NCI-H128 (cell line): ENCODE measurements around the gene LILRB2.
"Not testable (repeated sequence)": the region's sequence is repeated elsewhere in the genome, so short reads cannot be mapped to it uniquely, and the experiment has no call there.

ENCODE experiments used
- DNase-seq: peaks from one replicate; lab custom pipeline; 2025; ENCODE audit not compliant: unreplicated experiment; lab: John Stamatoyannopoulos, UW

LILRB2 gene

DNA sequence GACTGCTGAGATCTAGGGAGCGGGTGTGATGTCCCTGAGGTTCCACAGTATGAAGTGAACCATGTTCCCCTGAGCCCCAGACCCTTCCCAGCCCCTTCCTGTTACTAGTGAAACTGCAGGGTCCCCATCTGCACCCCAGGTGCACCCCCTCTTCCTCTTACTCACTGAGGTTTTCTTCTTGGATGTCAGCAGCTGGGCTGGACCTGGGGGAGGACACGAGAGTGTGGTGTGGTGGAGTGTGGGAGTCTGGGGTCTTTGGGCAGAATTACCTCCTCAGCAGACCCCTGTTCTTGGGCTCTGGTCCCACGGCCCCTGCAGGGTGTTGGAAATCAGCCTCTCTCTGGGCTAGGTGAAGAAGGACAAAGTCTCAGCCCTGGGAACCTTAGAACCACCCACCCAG lies 35.0 kb downstream of the LILRB2 start:
- no peak for DNase-seq

DNA sequence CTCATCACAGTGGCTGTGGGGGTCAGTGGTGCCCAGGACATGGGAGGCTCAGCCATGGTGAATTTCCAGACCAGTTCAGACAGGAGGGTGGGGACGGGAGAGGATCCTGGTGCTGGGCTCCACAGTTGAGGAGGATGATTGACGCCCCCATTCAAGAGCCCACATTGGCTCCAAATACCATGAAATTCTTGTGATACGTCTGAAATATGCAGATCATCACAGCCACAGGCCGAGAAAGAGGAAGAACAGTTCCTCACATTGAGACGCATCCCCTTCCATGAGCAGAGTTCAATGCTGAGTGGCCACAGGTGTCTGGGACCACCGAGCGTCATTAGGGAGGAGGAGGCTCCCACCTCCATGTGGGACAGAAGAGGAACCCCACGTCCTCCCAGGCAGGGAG lies 37.1 kb downstream of the LILRB2 start:
- DNase-seq = not testable (repeated sequence)

DNA sequence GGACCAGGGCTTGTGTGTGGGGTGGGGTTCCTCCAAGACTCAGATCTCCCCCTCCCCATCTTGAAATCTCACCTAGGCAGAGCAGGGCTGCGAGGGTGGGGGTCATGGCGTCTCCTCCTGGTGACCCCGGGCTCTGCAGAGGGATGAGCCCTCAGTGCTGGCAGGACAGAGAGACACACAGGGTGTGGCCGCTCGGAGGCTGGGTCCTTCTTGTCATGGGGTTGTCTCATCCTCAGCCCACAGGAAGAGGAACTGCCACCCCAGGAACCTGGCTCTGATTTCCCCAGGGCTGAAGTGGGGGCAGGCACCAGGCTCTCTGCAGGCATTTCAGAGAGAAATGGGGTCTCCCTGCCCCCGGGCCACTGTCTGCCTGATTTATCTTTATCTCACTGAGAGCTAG lies 38.3 kb downstream of the LILRB2 start, which contains the start of gene LILRA6:
Gene LILRA6 (minus strand): TSS at position 145 of the 400 bp plus-strand sequence.
- not testable (repeated sequence) for DNase-seq

DNA sequence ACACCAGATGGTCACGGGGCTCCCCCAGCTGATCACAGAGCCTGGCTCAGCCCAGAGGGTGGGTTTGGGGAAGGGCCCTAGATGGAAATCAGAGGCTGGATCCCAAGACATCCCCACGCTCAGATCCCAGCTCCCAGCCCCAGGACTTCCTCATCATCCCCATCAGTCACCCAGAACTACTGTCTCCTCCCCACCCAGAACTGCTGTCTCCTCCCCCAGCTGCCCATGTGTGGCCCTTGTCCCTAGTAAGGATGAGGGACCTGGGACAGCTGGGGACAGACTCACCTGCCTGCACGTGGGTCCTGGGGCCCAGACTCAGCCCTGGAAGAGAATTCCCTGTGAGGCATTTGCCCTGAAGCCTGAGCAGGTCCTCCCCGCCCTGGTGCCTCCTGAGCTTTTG lies 38.7 kb downstream of the LILRB2 start:
- DNase-seq = not testable (repeated sequence)

DNA sequence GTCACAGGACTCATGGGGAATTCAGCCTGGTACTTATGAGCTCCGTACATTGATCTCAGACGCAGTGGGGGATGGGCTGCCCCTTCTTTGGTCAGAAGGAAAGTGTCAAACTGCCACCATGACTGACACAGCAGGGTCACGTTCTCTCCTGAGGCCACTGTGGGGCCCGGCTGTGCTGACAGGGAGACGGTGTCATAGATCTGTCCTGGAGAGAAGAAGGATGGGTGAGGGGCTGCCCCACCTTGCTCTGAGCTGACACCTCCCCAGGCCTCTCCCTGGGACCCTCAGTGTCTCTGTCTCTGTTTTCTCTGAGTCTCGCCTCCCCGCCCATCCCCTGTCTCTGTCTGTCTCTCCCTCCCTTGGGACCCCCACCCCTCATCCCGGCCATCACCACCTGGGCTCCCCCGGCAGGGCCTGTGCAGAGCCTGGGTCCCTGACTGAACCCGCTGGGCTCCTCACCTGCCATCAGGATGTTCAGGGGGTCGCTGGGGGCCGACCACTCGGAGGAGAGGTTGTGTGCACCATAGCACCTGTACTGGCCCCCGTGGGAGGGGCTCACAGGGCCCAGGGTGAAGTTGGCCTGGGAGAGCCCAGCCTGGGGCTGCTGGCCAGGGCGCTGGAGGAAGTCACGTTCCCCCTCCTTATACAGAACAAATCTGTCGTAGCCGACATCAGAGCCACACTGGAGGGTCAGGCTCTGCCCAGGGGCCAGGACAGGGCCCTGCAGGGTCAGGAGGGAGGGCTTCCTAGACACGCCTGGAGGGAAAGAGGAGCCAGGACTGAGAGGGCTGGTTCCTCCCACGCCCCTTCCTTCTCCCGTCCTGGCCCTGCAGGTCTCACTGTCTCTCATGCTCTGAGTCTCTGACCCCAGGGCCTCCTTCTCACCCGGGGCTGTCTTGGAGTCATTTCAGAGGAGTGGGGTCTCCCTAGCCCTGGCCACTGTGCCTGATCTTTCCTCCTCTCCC lies 40.3 kb downstream of the LILRB2 start:
- DNase-seq = not testable (repeated sequence)

DNA sequence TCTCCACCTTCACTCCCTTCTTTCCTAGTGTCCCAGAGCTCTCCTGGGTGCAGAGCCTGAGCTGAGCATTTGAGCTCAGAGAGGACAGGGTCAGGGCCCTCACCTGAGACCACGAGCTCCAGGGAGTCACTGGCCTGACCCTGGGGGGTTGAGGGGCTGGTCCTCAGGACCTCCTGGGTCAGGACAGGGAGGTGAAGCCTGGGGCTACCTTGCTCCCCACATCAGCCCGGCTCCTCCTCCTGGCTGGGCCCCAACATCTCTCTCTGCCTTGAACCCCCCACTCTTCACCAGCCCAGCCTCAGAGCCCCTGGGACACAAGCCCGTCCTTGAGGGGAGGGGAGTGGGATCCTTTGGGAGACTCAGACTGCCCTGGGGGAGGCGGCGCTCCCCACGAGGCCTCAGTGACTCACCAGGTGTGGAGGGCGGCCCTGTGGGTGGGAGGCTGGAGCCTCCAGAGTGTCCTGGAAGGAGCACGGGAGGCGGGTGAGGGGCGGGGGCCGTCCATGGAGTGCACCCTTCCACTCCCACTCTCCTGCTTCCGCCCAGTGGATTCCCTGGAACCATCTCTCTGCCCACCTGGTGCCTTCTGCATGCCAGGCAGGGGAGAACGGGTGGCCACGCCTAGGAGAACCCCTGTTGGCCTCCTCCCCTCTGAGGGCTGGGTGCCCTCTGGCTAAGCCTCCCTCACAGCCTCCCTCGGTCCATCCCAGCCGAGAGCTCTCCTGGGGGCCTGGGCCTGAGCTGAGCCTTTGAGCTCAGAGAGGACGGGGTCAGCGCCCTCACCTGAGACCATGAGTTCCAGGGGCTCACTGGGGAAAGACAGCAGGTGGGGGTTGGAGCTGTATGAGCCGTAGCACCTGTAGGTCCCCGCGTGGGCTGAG lies 41.2 kb downstream of the LILRB2 start:
- not testable (repeated sequence) for DNase-seq

DNA sequence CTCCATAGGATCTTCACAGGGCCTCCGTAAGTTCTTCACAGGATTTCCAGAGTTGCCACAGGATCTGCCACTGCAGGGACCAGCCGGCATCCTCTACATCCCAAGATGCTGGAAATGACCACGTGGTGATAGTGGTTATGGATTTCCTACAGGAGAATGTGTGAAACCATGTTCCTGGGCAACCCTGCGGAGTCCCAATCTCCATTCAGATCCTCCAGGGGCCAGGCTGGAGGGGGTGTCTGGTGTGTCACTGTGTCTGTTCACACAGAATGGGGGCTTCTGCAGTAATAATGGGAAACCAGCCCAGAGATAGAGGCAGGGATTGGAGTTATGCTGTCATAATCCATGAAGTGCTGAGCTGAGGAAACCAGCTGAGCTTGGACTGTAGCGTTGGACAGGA lies 47.0 kb downstream of the LILRB2 start:
- no peak for DNase-seq

DNA sequence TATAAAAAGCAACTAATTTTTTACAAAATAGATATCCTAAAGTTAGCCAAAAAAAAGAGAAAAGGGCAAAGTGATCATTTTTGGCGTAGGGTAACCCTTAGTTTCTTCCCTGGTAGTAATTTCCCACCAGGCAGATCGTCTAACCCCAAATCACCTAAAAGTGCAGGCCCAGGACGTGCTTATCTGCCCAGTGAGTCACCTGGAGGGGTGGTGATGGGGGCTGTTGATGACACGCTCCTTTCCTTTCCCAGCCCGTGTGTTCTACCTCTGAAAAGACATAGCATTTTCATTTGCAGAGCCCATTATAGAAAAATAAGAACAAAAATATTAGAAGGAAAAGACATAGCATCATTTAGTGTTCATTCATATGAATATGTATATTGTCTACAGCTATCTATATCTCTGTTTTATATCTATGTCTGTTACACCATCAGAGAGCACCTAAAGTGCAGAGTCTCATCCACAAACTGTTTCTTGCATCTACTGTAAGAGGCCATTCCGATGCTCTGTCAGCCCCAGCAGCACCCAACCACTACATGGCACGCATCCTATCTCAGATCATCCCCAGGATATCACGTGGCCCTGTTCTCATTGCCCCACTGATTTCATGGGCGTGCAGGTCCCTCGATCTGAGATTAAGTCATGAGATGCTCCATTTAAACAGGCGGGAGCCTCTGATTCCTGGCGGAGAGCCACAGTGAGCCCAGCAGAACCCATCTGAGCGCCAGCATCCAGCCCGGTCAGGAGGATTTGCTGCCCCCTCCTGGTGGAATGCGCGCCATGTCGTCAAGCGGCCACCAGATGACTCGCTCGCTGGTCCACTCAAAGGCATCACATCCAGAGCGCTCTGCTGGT lies 49.6 kb downstream of the LILRB2 start:
- peak; percentile 63 for DNase-seq

DNA sequence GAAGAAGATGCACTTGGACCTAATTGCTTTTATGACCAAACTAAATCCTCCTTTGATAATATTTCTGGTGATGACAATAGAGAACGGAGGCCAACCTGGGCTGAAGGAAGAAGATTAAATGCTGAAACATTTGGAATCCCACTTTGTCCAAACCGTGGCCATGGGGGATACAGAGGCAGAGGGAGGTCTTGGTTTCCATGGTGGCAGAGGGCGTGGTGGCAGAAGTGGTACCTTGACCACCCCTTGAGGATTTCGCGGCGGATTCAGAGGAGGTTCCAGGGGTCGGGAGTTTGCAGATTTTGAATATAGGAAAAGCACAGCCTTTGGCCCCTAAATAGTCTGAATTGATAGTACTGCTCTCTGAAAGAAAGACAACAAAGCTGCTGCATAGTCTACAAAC lies 50.9 kb downstream of the LILRB2 start:
- no peak for DNase-seq

DNA sequence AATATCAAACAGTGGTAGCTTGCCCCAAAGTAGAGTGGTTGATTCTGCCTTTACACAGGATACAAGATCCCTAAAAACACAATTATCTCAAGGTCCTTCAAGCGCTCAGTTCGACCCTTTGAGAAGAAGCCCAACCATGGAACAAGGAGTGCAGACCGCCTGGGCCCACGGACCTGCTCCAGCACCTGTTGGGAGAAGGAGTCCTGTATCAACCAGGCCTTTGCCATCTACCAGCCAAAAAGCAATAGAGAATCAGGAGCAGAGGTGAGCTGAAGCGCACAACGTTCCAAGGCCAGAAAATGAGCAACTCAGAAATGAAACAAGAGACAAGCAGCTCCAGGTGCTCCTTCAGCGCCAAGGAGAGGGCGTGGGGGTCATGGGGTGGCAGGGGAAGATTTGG lies 51.8 kb downstream of the LILRB2 start:
- DNase-seq = no peak

DNA sequence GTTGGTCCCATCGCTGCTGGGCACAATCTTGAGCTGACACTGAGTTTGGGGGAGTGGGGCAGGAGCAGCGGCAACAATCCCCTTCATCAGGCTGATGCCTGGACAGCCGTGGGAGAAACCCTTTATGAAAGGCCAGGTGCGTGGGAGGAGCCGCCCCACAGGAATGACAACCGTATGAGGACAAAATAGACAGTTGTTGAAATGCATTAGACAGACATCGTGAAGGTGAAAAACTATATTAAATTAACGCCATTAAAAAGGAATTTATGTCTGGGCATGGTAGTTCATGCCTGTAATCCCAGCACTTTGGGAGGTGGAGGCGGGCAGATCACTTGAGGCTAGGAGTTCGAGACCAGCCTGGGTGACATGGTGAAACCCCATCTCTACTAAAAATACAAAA lies 56.3 kb downstream of the LILRB2 start:
- not testable (repeated sequence) for DNase-seq

DNA sequence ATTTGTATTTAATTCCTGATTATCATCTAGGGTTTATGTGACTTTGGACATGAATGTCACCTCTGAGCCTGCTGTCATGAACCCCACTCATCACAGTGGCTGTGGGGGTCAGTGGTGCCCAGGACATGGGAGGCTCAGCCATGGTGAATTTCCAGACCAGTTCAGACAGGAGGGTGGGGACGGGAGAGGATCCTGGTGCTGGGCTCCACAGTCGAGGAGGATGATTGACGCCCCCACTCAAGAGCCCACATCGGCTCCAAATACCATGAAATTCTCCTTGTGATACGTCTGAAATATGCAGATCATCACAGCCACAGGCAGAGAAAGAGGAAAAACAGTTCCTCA lies 57.0 kb downstream of the LILRB2 start:
- DNase-seq = not testable (repeated sequence)
